ENCODE data around the gene HLA-DQA1.
A peak's percentile ranks its signal among the peaks of the same experiment; 100 is the strongest.

The HLA-DQA1 gene

GRCh38 chr6:32659856-32660595 lies 22.8 kb downstream of the HLA-DQA1 start:
- Histone ChIP-seq H3K79me2 (ENCODE audit: insufficient read depth, low read length) (no peaks in the 10 kb centered on the region), H3K9me2 (replicated peaks; ENCODE audit: insufficient read depth, low read length) (no peaks in the 10 kb centered on the region), H3K36me3 (ENCODE audit: low read length) (0 out of 2 replicates have a peak, but pooled peaks cover 2% of the 10 kb centered on the region), H3K9me3 (ENCODE audit: insufficient read depth, low read length) (no peaks in the 10 kb centered on the region), H3K4me3 (ENCODE audit: insufficient read depth, low read length, poor library complexity, severe bottlenecking) (no peak overlapping the region), H3K4me2 (ENCODE audit: low read depth, low read length, poor library complexity, severe bottlenecking) (peak overlapping the region; percentile 26), H2AFZ (ENCODE audit: low read depth, low read length, severe bottlenecking) (no peak overlapping the region), H3K27me3 (ENCODE audit: low read length) (no peaks in the 10 kb centered on the region), H3F3A (ENCODE audit: insufficient read depth) (no peaks in the 10 kb centered on the region), H4K20me1 (ENCODE audit: low read depth, low read length) (no peaks in the 10 kb centered on the region), H3K27ac (ENCODE audit: low read depth, low read length) (peak overlapping the region; percentile 73), H3K9ac (ENCODE audit: low read length) (peak overlapping the region; percentile 28; the same call in 1 of the 2 replicates)
- no peak for TF ChIP-seq EZH2phosphoT487 (conservative IDR thresholded peaks at IDR 0.05; ENCODE audit: low read length)
- TF ChIP-seq CTCF (IDR thresholded peaks at IDR 0.05; ENCODE audit: insufficient read depth, low read length, poor library complexity, severe bottlenecking), result no peak

- Histone ChIP-seq H3K36me3 (ENCODE audit: low read length) (no peaks in the 10 kb centered on the region), H2AFZ (ENCODE audit: low read depth, low read length, severe bottlenecking) (no peak overlapping the region), H4K20me1 (ENCODE audit: low read depth, low read length) (no peaks in the 10 kb centered on the region), H3K4me2 (ENCODE audit: low read depth, low read length, poor library complexity, severe bottlenecking) (no peak overlapping the region), H3F3A (ENCODE audit: insufficient read depth) (peaks cover 5% of the 10 kb centered on the region), H3K27me3 (ENCODE audit: low read length) (no peaks in the 10 kb centered on the region), H3K9ac (ENCODE audit: low read length) (no peak overlapping the region), H3K4me3 (ENCODE audit: insufficient read depth, low read length, poor library complexity, severe bottlenecking) (no peak overlapping the region), H3K79me2 (ENCODE audit: insufficient read depth, low read length) (peaks cover 6% of the 10 kb centered on the region), H3K9me2 (replicated peaks; ENCODE audit: insufficient read depth, low read length) (no peaks in the 10 kb centered on the region), H3K9me3 (ENCODE audit: insufficient read depth, low read length) (no peaks in the 10 kb centered on the region), H3K27ac (ENCODE audit: low read depth, low read length) (no peak overlapping the region)
- no peak for TF ChIP-seq CTCF (IDR thresholded peaks at IDR 0.05; ENCODE audit: insufficient read depth, low read length, poor library complexity, severe bottlenecking)
- no peak for TF ChIP-seq EZH2phosphoT487 (conservative IDR thresholded peaks at IDR 0.05; ENCODE audit: low read length)
Measured at GRCh38 chr6:32662099-32662498, 24.9 kb downstream of the HLA-DQA1 start.

- Histone ChIP-seq H3F3A (ENCODE audit: insufficient read depth) (peaks cover 13% of the 10 kb centered on the region), H4K20me1 (ENCODE audit: low read depth, low read length) (no peaks in the 10 kb centered on the region), H3K36me3 (ENCODE audit: low read length) (no peaks in the 10 kb centered on the region), H3K4me2 (ENCODE audit: low read depth, low read length, poor library complexity, severe bottlenecking) (no peak overlapping the region), H3K9me2 (replicated peaks; ENCODE audit: insufficient read depth, low read length) (no peaks in the 10 kb centered on the region), H3K27ac (ENCODE audit: low read depth, low read length) (no peak overlapping the region), H3K9ac (ENCODE audit: low read length) (no peak overlapping the region), H3K9me3 (ENCODE audit: insufficient read depth, low read length) (no peaks in the 10 kb centered on the region), H3K79me2 (ENCODE audit: insufficient read depth, low read length) (peaks cover 6% of the 10 kb centered on the region), H3K4me3 (ENCODE audit: insufficient read depth, low read length, poor library complexity, severe bottlenecking) (no peak overlapping the region), H2AFZ (ENCODE audit: low read depth, low read length, severe bottlenecking) (no peak overlapping the region), H3K27me3 (ENCODE audit: low read length) (no peaks in the 10 kb centered on the region)
- no peak for TF ChIP-seq CTCF (IDR thresholded peaks at IDR 0.05; ENCODE audit: insufficient read depth, low read length, poor library complexity, severe bottlenecking)
- TF ChIP-seq EZH2phosphoT487 (conservative IDR thresholded peaks at IDR 0.05; ENCODE audit: low read length), result no peak
Measured at GRCh38 chr6:32662836-32663235, 25.6 kb downstream of the HLA-DQA1 start.
